ENCODE measurements around the gene OR6B3. TPM values are rescaled to one million over a fixed set of nuclear protein-coding genes. Genes with fewer than 3 reads are reported as not detected.

OR6B3 gene
- total RNA-seq, 1 experiment from 2014 or later = not detected

Other genes starting within 250 kb of the OR6B3 start
- 203 and 219 TPM in 2 replicates for gene NDUFA10, start 28.2 kb downstream of the OR6B3 start, total RNA-seq (2014; rRNA removed; shearing (Covaris generic))
- gene OR6B2, start 23.1 kb downstream of the OR6B3 start, total RNA-seq (2014; rRNA removed; shearing (Covaris generic)) = not detected in 2 replicates
- gene COPS9, start 82.8 kb upstream of the OR6B3 start, total RNA-seq (2014; rRNA removed; shearing (Covaris generic)) = 178 and 269 TPM in 2 replicates
- gene OTOS, start 87.1 kb upstream of the OR6B3 start, total RNA-seq (2014; rRNA removed; shearing (Covaris generic)) = not detected in 2 replicates

Measured in A172 (cell line).